Measurements from ENCODE around the gene HS3ST3A1.
A peak's percentile ranks its signal among the peaks of the same experiment; 100 is the strongest.

The HS3ST3A1 gene

GRCh38 chr17:13601776-13602551, at the start of gene HS3ST3A1:
HS3ST3A1 (minus strand) TSS chr17:13601929; CDS start chr17:13601129, 800 bp downstream.
- no peak for FAIRE-seq
- DNase-seq (ENCODE audit: low spot score), result no peak

DNA sequence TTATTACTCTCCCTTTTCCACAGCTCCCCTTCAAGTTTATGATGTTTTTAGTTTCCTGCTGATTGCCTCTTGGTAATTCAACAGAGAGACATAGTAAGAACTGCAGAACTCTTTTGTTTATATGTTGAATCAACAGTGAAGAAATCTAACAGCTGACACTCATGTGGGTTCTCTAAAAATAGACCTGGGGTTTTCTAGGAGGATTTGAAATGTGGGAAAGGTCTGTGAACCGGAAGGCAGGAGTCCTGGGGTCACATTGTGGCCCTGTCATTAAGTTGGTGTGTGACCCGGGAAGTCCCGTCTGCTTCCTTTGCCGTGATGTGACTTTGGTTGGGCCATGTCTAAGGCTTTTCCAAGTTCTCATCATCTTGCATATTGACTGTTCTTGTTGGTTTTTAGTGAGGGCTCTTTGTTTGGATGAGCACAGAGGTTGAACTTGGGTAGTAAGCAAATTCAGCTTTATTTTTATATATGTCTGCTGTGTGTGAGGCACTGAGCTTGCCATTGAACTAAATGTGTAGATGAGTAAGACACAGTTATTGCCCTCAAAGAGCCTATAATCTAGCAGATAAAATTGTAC, 48.5 kb upstream of the HS3ST3A1 start:
- FAIRE-seq (no peak), DNase-seq (ENCODE audit: low spot score) (no peak)

DNA sequence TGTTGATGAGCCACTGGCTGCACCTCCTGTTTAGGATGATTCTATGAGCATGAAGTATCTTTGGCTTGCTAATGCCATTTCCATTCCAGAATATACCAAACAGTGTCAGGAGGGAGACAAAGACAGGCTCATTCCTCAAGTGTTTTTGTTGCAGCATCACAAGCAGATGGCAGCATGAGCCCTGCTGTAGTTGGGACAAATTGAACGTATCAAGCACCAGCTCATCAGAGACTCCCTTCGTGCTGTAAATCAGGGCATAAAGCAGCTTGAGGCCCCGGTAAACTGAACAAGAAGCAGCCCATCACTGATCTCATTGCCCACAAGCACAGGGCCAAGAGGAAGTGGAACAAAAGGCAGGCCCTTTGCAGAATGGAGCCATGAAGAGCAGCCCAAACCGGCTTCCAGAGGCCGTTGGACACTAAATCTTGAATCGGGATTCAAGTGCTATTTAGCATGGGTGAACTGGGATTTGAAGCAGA, 45.9 kb upstream of the HS3ST3A1 start:
- DNase-seq (ENCODE audit: low spot score) (no peak), FAIRE-seq (no peak)

GRCh38 chr17:13646969-13647542, 45.3 kb upstream of the HS3ST3A1 start:
- no peak for FAIRE-seq
- no peak for DNase-seq (ENCODE audit: low spot score)

DNA sequence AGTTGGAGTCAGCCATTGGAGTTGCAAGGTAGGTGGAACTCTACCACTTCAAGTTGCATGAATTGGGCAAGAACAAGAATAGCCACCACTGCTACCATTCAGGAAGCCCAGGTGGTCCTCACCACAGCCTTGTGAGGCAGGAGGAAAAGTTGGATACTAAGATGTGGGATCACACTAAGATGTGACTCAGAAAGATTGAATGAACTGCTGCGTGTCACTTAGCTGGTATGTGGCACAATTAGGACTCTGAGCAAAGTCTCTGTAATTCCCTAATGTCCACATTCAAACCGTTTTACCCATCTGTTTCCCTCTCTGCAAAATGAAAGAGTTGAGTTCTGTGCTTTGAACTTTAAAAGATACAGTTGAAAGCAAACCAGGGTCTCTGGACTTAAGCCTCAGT, 44.7 kb upstream of the HS3ST3A1 start:
- no peak for FAIRE-seq

DNA sequence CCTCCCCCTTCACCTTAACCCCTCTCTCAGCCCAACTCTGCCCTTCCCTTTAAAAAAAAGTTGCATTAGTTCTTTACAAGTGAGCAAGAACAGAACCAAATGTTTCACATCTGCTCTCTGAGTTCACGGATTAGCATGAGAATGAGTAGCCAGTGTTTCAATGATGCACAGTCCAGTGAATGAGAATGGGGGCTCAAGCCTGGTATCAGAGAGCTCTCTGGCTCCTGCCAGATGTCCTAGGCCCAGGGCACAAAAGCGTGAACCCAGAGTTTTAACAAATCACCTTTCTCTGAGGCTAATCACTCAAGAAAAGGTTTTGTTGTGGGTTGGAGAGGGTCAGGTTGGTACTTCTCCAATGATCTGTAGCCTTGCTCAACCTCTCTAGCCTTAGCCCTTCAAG, 41.5 kb upstream of the HS3ST3A1 start:
- FAIRE-seq (no peak), DNase-seq (ENCODE audit: low spot score) (no peak)

More for the DNA sequence above, 44.7 kb upstream of the HS3ST3A1 start:
- peak; percentile 19 for DNase-seq (ENCODE audit: low spot score)

- no peak for DNase-seq (ENCODE audit: low spot score)
- no peak for FAIRE-seq
Measured at GRCh38 chr17:13642188-13642587, 40.5 kb upstream of the HS3ST3A1 start.

DNA sequence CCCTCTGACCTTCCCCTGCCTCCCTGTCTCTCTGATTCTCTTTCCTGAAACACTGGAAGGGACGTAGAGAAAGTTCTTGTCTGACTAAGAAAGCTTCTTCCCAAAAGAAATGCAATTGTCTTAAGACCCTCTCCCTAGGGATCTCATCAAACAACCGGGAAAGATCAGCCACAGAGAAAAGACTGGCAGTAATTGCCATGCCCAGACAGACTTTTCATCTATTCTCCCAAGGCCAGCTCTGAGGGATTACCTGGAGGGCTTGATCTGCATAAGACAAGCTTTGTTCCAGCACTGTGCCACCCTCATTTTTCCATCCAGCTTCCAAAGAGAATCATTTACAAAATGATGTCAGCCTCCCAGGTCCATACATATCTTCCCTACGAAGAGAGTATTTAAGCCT, 38.8 kb upstream of the HS3ST3A1 start:
- no peak for FAIRE-seq

DNA sequence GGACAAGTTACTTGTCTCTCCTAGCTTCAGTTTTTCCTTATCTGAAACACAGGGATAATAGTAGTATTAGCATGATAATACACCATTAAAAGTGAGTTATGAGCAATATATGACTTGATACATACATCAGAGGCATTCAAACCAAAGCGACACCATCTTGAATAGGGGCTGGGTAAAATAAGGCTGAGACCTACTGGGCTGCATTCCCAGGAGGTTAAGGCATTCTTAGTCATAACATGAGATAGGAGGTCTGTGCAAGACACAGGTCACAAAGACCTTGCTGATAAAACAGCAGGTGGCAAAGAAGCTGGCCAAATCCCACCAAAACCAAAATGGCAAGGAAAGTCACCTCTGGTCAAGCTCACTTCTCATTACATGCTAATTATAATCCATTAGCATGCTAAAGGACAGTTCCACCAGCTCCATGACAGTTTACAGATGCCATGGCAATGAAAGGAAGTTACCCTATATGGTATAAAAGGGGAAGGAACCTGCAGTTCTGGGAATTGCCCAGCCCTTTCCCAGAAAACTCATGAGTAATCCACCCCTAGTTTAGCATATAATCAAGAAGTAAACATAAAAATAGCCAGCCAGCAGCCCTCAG, 37.2 kb upstream of the HS3ST3A1 start:
- no peak for DNase-seq (ENCODE audit: low spot score)

More for the DNA sequence above, 38.8 kb upstream of the HS3ST3A1 start:
- no peak for DNase-seq (ENCODE audit: low spot score)

DNA sequence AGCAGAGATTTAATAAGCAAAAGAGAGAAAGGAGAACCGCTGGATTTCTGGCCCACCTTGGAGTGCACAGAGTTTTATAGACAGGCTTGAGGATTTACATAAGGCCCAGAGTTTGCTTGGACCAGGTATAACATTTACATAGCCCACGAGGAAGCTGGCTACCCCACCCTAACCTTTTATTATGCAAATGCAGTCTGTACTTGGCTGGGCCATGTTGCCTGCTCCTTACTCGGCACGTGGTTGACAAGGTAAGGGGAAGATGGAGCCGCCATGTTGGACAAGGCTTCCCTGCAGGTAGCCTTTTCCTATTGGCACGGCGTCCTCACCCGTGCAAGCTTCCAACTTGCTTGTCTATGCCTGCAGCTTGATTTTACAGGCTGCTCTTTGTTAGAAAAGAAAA, 35.2 kb upstream of the HS3ST3A1 start:
- DNase-seq (ENCODE audit: low spot score) (no peak), FAIRE-seq (no peak)

More for the DNA sequence above, 37.2 kb upstream of the HS3ST3A1 start:
- FAIRE-seq, result no peak

GRCh38 chr17:13635951-13636350, 34.2 kb upstream of the HS3ST3A1 start:
- DNase-seq (ENCODE audit: low spot score), result peak; percentile 31
- FAIRE-seq, result peak; percentile 58

DNA sequence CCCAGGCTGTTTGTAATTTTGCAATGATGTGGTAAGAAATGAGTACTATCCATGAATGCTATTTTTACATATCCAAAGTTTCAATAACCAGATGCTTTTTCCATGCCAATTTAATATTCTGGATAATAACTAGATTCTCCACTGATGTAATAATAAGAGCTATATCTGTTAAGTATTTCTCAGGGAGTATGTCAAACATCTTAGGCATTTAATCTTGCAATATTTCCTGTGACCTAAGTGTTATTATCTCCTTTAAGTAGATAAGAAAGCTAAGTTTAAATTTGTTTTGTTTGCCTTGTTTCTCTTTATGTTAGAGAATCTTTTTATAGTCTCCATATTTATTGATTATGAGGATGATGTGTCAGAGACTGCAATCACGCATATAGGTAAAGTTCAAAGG, 32.3 kb upstream of the HS3ST3A1 start:
- FAIRE-seq, result no peak
- DNase-seq (ENCODE audit: low spot score), result no peak

DNA sequence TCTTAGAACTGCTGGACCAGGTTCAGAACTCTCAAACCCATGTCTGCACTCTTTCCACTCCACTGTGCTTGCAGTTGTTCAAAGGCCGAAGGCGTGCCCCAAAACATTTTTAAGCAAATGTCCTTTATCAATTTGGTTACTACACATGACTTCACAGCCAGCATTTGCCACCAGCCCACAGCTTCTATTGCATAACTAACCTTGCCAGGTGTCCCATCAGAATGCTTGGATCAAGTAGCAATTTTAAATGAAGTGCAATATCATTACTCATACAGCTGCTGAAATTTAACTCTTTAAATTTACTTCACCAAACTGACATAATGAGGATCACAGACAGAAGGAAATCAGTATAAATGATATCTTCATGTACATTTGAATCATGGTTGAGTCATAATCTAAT, 29.8 kb upstream of the HS3ST3A1 start:
- peak; percentile 10 for FAIRE-seq

GRCh38 chr17:13626703-13627102, 25.0 kb upstream of the HS3ST3A1 start:
- FAIRE-seq (peak; percentile 90), DNase-seq (ENCODE audit: low spot score) (peak; percentile 65)

More for the DNA sequence above, 29.8 kb upstream of the HS3ST3A1 start:
- peak; percentile 5 for DNase-seq (ENCODE audit: low spot score)

GRCh38 chr17:13619462-13619861, 17.7 kb upstream of the HS3ST3A1 start:
- DNase-seq (ENCODE audit: low spot score) (no peak), FAIRE-seq (no peak)

DNA sequence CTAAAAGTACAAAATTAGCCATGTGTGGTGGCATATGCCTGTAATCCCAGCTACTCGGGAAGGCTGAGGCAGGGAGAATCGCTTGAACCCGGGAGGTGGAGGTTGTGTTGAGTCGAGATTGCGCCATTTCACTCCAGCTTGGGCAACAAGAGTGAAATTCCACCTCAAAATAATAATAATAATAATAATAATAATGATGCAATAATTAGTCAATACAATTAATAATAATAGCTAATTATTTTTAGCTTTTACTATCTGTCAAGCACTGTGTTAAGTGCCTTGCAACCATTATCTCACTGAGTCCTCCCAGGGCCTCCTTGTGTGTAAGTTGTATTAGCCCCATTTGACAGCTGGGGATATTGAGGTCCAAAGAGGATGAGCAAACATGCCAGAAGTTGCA, 14.3 kb upstream of the HS3ST3A1 start:
- FAIRE-seq, result no peak
- DNase-seq (ENCODE audit: low spot score), result no peak

- no peak for DNase-seq (ENCODE audit: low spot score)
- no peak for FAIRE-seq
Measured at GRCh38 chr17:13609941-13610340, 8.2 kb upstream of the HS3ST3A1 start.

DNA sequence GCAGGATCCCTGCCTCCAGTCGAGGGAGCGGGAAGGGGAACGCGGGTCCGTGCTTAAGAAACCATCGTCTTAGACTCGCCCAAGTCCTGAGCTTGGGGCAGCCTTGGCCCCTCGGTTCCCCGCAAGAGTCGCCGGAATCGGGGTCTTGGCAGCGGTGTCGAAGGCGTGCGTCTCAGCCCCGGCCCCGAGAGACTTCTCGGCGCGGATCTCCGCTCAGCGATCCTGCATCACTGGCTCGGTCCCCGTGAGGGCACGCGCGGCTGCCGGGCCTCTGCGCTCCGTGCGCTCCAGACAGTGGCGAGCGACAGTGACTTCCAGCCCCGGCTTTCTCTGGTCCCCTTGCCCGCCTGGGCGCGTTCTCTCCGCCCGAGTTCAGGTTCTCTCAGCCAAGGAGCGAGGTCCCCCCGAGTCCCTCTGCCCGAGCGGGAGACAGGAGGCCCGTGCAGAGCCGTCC, 380 bp downstream of the HS3ST3A1 start:
- FAIRE-seq, result no peak
- no peak for DNase-seq (ENCODE audit: low spot score)

DNA sequence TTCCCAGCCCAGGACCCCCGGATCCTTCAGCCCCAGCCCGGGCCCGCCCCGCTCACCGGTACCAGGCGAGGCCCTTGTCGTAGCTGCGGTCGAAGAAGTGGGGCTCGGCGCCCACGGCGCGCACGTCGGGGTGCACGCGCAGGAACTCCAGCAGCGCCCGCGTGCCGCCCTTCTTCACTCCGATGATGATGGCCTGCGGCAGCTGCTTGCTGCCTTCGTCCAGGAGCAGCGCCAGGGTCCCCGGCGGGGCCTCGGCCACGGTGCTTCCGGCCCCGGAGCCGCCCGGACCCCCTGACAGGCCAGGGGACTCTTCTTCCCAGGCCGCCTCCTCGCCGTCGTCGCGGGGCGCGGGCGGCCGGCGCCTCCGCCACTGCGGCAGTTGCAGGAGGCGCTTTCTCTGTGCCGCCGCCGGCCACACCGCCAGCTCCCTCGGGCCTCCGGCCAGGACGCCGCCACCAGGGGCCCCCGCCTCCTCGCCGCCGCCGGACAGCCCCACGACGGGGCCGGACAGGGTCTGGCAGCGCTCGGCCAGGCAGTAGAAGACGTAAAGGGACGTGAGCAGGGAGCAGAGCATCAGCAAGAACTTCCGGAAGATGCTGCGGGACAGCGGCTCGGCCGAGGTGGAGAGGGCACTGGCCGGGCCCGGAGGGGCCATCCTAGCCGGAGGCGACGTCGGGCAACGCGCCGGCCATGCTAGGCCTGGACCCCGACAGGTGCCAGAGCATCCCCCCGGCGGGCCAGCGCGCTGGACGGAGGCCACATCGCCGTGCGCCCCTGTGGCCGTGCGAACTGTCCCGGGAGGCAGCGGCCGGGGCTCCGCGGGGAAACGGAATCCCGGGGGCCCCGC, 1.0 kb downstream of the HS3ST3A1 start:
- no peak for DNase-seq (ENCODE audit: low spot score)
- FAIRE-seq, result no peak

DNA sequence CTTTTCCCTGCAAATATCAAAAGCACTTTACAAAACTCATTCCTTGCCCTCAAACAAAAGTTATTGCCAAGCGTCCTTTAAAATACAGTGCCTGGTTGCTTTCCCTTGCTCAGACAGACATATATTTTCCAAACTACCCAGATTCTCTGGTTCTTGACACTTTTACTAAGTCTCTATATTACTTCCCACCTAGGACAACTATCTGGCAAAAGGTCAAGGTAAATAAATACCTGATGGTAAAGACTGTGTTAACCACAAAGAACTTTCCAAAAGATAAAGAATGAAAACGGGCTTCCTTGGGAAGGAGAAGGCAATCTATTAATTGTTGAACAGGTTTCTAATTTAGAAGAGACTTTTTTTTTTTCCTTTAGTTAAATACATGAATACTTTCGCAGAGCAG, 1.9 kb downstream of the HS3ST3A1 start:
- DNase-seq (ENCODE audit: low spot score) (no peak), FAIRE-seq (no peak)

- DNase-seq (ENCODE audit: low spot score) (no peak), FAIRE-seq (no peak)
Measured at GRCh38 chr17:13599168-13599577, 2.6 kb downstream of the HS3ST3A1 start.

All from RCC 7860 (cell line).